ENCODE results near the gene LEKR1. TPM values are rescaled to one million over a fixed set of nuclear protein-coding genes. Genes with fewer than 3 reads are reported as not detected.

Gene LEKR1
- total RNA-seq, 2 donors from 2014 or later = 4.2 TPM; not detected in 1

- Histone ChIP-seq H3K9me3 (no peaks in the 10 kb centered on the region), H3K36me3 (no peaks in the 10 kb centered on the region), H3K4me1 (ENCODE audit: control insufficient read depth in 1 of 2, low read depth in 2 of 2) (no peaks in the 10 kb centered on the region), H3K4me3 (no peak overlapping the region), H3K27ac (no peak overlapping the region), H3K27me3 (replicated peaks; ENCODE audit: insufficient read depth) (no peaks in the 10 kb centered on the region)
- DNase-seq (ENCODE audit: low spot score) (no peak), ATAC-seq (ENCODE audit: insufficient number of reproducible peaks, low FRiP score, low read depth) (no peak)
- no peak for TF ChIP-seq CTCF (IDR thresholded peaks at IDR 0.05)
These were observed 19.5 kb upstream of the LEKR1 start for GRCh38 chr3:156806698-156807097.

- H3K4me1 ChIP-seq (ENCODE audit: control insufficient read depth in 1 of 2, low read depth in 2 of 2) = no peaks in the 10 kb centered on the region
These were observed 18.1 kb upstream of the LEKR1 start for GRCh38 chr3:156808025-156808424.

DNA sequence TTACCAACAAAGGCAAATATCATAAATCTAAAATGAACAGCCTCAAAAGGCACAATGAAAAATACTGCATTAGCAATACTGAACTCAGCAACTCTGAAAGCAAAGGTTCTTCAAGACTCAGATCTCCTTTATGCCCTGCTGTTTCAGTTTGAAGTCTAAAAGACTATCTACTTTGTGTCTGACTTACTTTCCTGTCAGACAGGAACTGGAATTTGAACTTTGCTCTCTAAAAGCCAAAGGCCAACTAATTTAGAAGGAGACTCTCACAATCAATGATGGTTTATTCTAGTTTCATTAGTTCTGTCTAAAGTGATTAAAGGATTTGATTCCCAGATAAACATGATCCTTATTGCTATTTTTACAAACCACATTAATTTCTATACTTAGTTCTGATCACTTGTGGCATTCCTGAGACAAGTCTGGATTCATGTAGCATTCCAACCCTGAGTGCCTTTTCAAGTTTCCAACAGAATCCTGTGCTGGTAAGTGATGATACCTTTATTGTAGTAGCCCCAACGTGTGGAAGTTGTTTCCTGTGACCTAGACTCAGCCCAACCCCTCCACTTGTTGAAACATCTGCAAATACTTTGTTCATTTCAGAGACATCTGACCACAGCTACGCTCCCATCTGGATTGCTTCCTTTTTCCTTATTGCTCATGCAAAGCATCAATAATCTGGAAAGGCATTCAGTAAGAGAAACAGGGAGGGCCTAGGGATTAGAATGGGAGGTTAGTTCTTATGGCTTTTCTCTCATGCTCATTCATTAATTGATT is 14.9 kb upstream of the LEKR1 start:
- ATAC-seq (ENCODE audit: insufficient number of reproducible peaks, low FRiP score, low read depth) (no peak), DNase-seq (ENCODE audit: low spot score) (no peak)
- Histone ChIP-seq H3K4me1 (ENCODE audit: control insufficient read depth in 1 of 2, low read depth in 2 of 2) (peaks cover 0 to 7% of the 10 kb centered on the region in 2 donors), H3K9me3 (no peaks in the 10 kb centered on the region), H3K27me3 (replicated peaks; ENCODE audit: insufficient read depth) (no peaks in the 10 kb centered on the region), H3K27ac (no peak overlapping the region), H3K36me3 (no peaks in the 10 kb centered on the region), H3K4me3 (no peak overlapping the region)
- no peak for TF ChIP-seq CTCF (IDR thresholded peaks at IDR 0.05)

More at GRCh38 chr3:156808025-156808424, 18.1 kb upstream of the LEKR1 start:
- H3K9me3 ChIP-seq = no peaks in the 10 kb centered on the region
- no peak overlapping the region for H3K27ac ChIP-seq
- H3K4me3 ChIP-seq = no peak overlapping the region
- TF ChIP-seq CTCF (IDR thresholded peaks at IDR 0.05) = no peak
- DNase-seq (ENCODE audit: low spot score) (no peak), ATAC-seq (ENCODE audit: insufficient number of reproducible peaks, low FRiP score, low read depth) (no peak)
- H3K27me3 ChIP-seq (replicated peaks; ENCODE audit: insufficient read depth) = no peaks in the 10 kb centered on the region
- no peaks in the 10 kb centered on the region for H3K36me3 ChIP-seq

DNA sequence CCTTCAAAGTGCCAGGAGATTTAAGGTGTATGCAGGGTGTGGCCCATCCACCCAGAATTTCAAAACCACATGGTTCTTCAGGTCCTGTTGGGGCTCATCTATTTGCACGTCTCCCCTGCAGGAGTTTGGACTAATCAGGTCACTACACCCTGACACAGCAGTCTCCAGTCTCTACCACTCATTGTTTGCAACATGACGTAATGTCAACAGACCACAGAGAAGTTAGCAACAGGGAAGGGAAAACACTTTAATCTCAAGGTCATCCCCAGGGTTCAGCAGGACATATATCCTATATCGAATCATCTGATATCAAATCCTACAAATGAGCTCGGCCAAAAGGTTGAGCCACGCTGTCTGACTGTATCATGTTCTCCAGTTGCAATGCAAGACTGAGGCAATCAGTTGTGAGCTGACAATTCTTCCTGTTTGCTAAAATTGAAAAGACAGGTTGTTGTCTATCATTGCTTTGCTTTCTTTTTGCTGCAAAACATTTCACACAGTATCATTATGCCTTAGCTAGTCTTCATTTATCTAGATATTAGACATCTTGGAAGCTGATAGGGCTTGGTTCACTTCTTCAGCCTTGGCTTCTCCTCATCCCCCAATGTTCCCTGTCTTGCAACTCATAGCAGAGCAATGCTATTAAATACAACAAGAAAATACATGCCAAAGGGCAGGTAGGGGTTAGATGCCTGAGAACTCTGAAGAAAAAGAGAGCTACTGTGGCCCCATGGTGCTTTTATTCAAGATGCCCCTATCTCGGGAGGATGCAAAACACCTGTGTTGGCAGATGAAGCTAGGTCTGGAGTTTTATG is 13.4 kb upstream of the LEKR1 start:
- ATAC-seq (ENCODE audit: insufficient number of reproducible peaks, low FRiP score, low read depth) (no peak), DNase-seq (ENCODE audit: low spot score) (no peak)
- TF ChIP-seq CTCF (IDR thresholded peaks at IDR 0.05) = no peak
- Histone ChIP-seq H3K4me1 (ENCODE audit: control insufficient read depth in 1 of 2, low read depth in 2 of 2) (peaks cover 3 to 10% of the 10 kb centered on the region in 2 donors), H3K27ac (no peak overlapping the region), H3K27me3 (replicated peaks; ENCODE audit: insufficient read depth) (no peaks in the 10 kb centered on the region), H3K4me3 (no peak overlapping the region), H3K9me3 (no peaks in the 10 kb centered on the region), H3K36me3 (no peaks in the 10 kb centered on the region)

- H3K9me3 ChIP-seq = no peaks in the 10 kb centered on the region
- no peak for TF ChIP-seq CTCF (IDR thresholded peaks at IDR 0.05)
- no peak for DNase-seq (ENCODE audit: low spot score)
- no peak overlapping the region for H3K4me3 ChIP-seq
- H3K27ac ChIP-seq = no peak overlapping the region
- no peaks in the 10 kb centered on the region for H3K36me3 ChIP-seq
- H3K4me1 ChIP-seq (ENCODE audit: control insufficient read depth in 1 of 2, low read depth in 2 of 2) = peaks cover 4 to 16% of the 10 kb centered on the region in 2 donors
- no peaks in the 10 kb centered on the region for H3K27me3 ChIP-seq (replicated peaks; ENCODE audit: insufficient read depth)
- no peak for ATAC-seq (ENCODE audit: insufficient number of reproducible peaks, low FRiP score, low read depth)
These were observed 11.9 kb upstream of the LEKR1 start for GRCh38 chr3:156814295-156814694.
